K562 (cell line): ENCODE results near the gene MUC5AC. TPM values are rescaled to one million over a fixed set of nuclear protein-coding genes. Genes with fewer than 3 reads are reported as not detected.

ENCODE experiments used
- ATAC-seq: fragments of 200-7000 bp; cut with Tn5 transposase; 3 replicates; pipeline ENCODE4 v1.9.1; 2020; ENCODE audit warnings: moderate library complexity
- BruUV-seq: library from RNA; stranded (reverse); fragments of 400-500 nt; replicated peaks from 2 replicates; lab custom pipeline; 2021; lab: Mats Ljungman, UMichigan
- CTCF ChIA-PET: fragments of 300-600 bp; formaldehyde crosslinking; extraction: SDS; loops from one replicate; lab custom pipeline; 2021; ENCODE audit warnings: low intra/inter-chr PET ratio; lab: Yijun Ruan, JAX
- POLR2A ChIA-PET: fragments of 300-600, 350-650 bp; sonication (Branson Sonifier 250); formaldehyde crosslinking; extraction: SDS; loops from one replicate; lab custom pipeline; 2021; ENCODE audit warnings: antibody characterized with exemption, inconsistent platforms; lab: Yijun Ruan, JAX
- DNase-seq, 4 experiments: peaks; one replicate each; pipeline versions ENCODE4 v3.0.0 to v3.0.0-alpha.2; 2011 to 2018; ENCODE audit warnings: low spot score in 3 of 4, mixed read lengths in 3 of 4; ENCODE audit errors: extremely low read depth in 1 of 4
- FAIRE-seq: peaks from 2 replicates; lab custom pipeline; 2011; peaks lifted over from hg19 to GRCh38; lab: Jason Lieb, UNC
- H2AFZ ChIP-seq: 2 replicates; pipeline ENCODE4 v1.6.0; 2011; ENCODE audit warnings: low read depth, low read length, control low read depth, inconsistent platforms
- H3K27ac ChIP-seq: fragments of 200-600 bp; 3 replicates; pipeline ENCODE4 v1.8.0; 2011; ENCODE audit warnings: low read depth, mild to moderate bottlenecking, control low read depth, inconsistent platforms, low read length, moderate library complexity, mixed read lengths; ENCODE audit errors: extremely low read depth
- H3K27me3 ChIP-seq, 2 experiments: fragments of 300-600 bp in 1 of 2; 2 replicates in 1 of 2; 3 replicates in 1 of 2; pipeline versions ENCODE4 v1.6.0 to v1.8.0; 2011; ENCODE audit warnings: inconsistent platforms in 2 of 2, low read length in 2 of 2, mild to moderate bottlenecking in 1 of 2, mixed read lengths in 1 of 2, moderate library complexity in 1 of 2; ENCODE audit not compliant: control insufficient read depth in 2 of 2, insufficient read depth in 2 of 2
- H3K36me3 ChIP-seq: fragments of 300-600 bp; 3 replicates; pipeline ENCODE4 v1.8.0; 2011; ENCODE audit warnings: mild to moderate bottlenecking, low read length, inconsistent platforms; ENCODE audit not compliant: control insufficient read depth, insufficient read depth
- H3K4me1 ChIP-seq, 2 experiments: fragments of 200-600 bp in 1 of 2; replicated peaks in 1 of 2; 2 replicates in 1 of 2; 3 replicates in 1 of 2; pipeline versions ENCODE4 v1.5.1 to v1.8.0; 2011; ENCODE audit warnings: inconsistent platforms in 2 of 2, low read length in 2 of 2, mild to moderate bottlenecking in 1 of 2, mixed read lengths in 1 of 2, moderate library complexity in 1 of 2; ENCODE audit not compliant: control insufficient read depth in 2 of 2, insufficient read depth in 2 of 2
- H3K4me2 ChIP-seq: 2 replicates; pipeline ENCODE4 v1.6.1; 2011; ENCODE audit warnings: low read length, control low read depth, inconsistent platforms, mixed read lengths; ENCODE audit not compliant: insufficient read depth
- H3K4me3 ChIP-seq: fragments of 200-600 bp; sonication (generic), shearing (Covaris generic); 2 replicates; pipeline ENCODE4 v1.5.1; 2016; ENCODE audit warnings: control low read depth, inconsistent platforms
- H3K79me2 ChIP-seq: fragments of 200-600 bp; 3 replicates; pipeline ENCODE4 v1.8.0; 2011; ENCODE audit warnings: low read length, inconsistent platforms; ENCODE audit not compliant: control insufficient read depth, insufficient read depth
- H3K9ac ChIP-seq, 2 experiments: 2 replicates each; pipeline versions ENCODE4 v1.6.0 to v1.6.1; 2011; ENCODE audit warnings: low read depth in 2 of 2, low read length in 2 of 2, control low read depth in 1 of 2, inconsistent platforms in 1 of 2, mild to moderate bottlenecking in 1 of 2, mixed read lengths in 1 of 2; ENCODE audit not compliant: insufficient read depth in 1 of 2
- H3K9me1 ChIP-seq: one replicate; pipeline ENCODE4 v1.6.0; 2011; ENCODE audit warnings: inconsistent platforms, mild to moderate bottlenecking, low read length, moderate library complexity; ENCODE audit not compliant: control insufficient read depth, insufficient read depth
- H3K9me3 ChIP-seq: replicated peaks from 2 replicates; pipeline ENCODE4 v1.5.1; 2011; ENCODE audit warnings: low read depth, low read length, inconsistent platforms; ENCODE audit not compliant: control insufficient read depth, insufficient read depth
- H4K20me1 ChIP-seq: replicated peaks from 2 replicates; pipeline ENCODE4 v1.6.1; 2011; ENCODE audit warnings: low read length, inconsistent platforms, mixed read lengths; ENCODE audit not compliant: control insufficient read depth, insufficient read depth
- GTF2E2 ChIP-seq: fragments of 200-800 bp; sonication (Bioruptor generic); IDR thresholded peaks from 2 replicates; pipeline ENCODE4 v1.6.1; 2016; ENCODE audit warnings: missing genetic modification characterization, missing compliant biosample characterization
- GTF2F1 ChIP-seq: IDR thresholded peaks from 2 replicates; pipeline ENCODE4 v1.6.1; 2011; ENCODE audit warnings: low read depth, low read length, improper control_type of control experiment
- GTF3C2 ChIP-seq: IDR thresholded peaks from 3 replicates; pipeline ENCODE4 v1.6.1; 2011; ENCODE audit warnings: borderline replicate concordance, mild to moderate bottlenecking, moderate library complexity; ENCODE audit not compliant: insufficient read length; ENCODE audit errors: extremely low read depth
- SREBF1 ChIP-seq: fragments of 150-350 bp; IDR thresholded peaks from 2 replicates; pipeline ENCODE4 v1.6.1; 2014; ENCODE audit warnings: antibody characterized with exemption, low read depth, low read length, borderline replicate concordance
- WGBS: fragments of 100-300 bp; shearing (Covaris generic); methylation state at CpG from one replicate; pipeline ENCODE4 v1.1.6; 2016; ENCODE audit warnings: low coverage, mixed read lengths; ENCODE audit not compliant: insufficient coverage; ENCODE audit errors: missing lambda C conversion rate; 5-methylcytosine and 5-hydroxymethylcytosine counted together
- in situ Hi-C: fragments of 300-500 bp; cut with MboI; formaldehyde crosslinking; loops from 4 replicates; pipeline ENCODE4 v1.15.0; 2018; ENCODE audit warnings: inconsistent platforms, mixed read lengths
- intact Hi-C: fragments of 100-400 bp; cut with micrococcal nuclease; formaldehyde crosslinking; loops from 2 replicates; pipeline ENCODE4 v1.14.2; 2022
- polyA plus RNA-seq, 8 experiments: library from polyadenylated mRNA; depleted of rRNA in 4 of 8; stranded (reverse) in 5 of 8; unstranded in 3 of 8; fragments of >200 nt; fragmentation: Nextera tagmentation in 2 of 8; fragmentation: Illumina TruSeq in 1 of 8; extraction: Ambion mirVana in 2 of 8; extraction: Trizol in 1 of 8; gene quantifications; 2 replicates each; pipeline versions ENCODE4 v1.2.1 to v1.2.3, GENCODE V29; 2011 to 2014; ENCODE audit warnings: inconsistent platforms in 1 of 8, missing spikeins in 1 of 8
- total RNA-seq, 7 experiments: library from RNA; depleted of rRNA in 6 of 7; stranded (reverse); fragments of >200 nt in 6 of 7; fragmentation: Illumina TruSeq in 2 of 7; extraction: Trizol in 2 of 7; gene quantifications; 2 replicates each; pipeline versions ENCODE4 v1.2.1 to v1.2.3, GENCODE V29; 2011 to 2021; ENCODE audit warnings: low replicate concordance in 1 of 7

MUC5AC gene
- total and polyA plus RNA-seq, 9 of the 15 experiments (the other 6 are each of a cell fraction or from before 2014, with no cell fraction given), result not detected

GRCh38 chr11:1235306-1235900 lies 77.7 kb downstream of the MUC5AC start:
- no peak overlapping the region for H3K27ac ChIP-seq
- 2% methylated on average over 21 of the region's 23 CpGs for WGBS
- TF ChIP-seq GTF2F1 (no peak), GTF2E2 (tag) (no peak), SREBF1 (no peak), GTF3C2 (no peak)
- no peak for DNase-seq
- no peak overlapping the region for H2AFZ ChIP-seq
- H3K4me2 ChIP-seq, result no peak overlapping the region
- peaks cover 0 to 60% of the 10 kb centered on the region in 2 experiments; a peak in 2 of 5 replicates for H3K27me3 ChIP-seq
- in situ Hi-C loops, result no loop called here
- H3K36me3 ChIP-seq, result no peaks in the 10 kb centered on the region
- FAIRE-seq, result no peak
- no peaks in the 10 kb centered on the region for H3K9me1 ChIP-seq
- no peak overlapping the region for H3K9ac ChIP-seq
- intact Hi-C loops, result no loop called here
- POLR2A ChIA-PET, result no interaction called here
- no TSS peak for BruUV-seq
- no peaks in the 10 kb centered on the region for H3K79me2 ChIP-seq
- peaks cover 17% of the 10 kb centered on the region; the same call in 1 of the 2 replicates for H4K20me1 ChIP-seq
- no peak for ATAC-seq
- H3K4me3 ChIP-seq, result no peak overlapping the region
- peaks cover 0 to 41% of the 10 kb centered on the region in 2 experiments; a peak in 2 of 5 replicates for H3K4me1 ChIP-seq
- CTCF ChIA-PET, result no interaction called here
- no peaks in the 10 kb centered on the region for H3K9me3 ChIP-seq
